Neural cell (in vitro differentiated cells): ENCODE data around the gene CADPS2. TPM values are rescaled to one million over a fixed set of nuclear protein-coding genes. Genes with fewer than 3 reads are reported as not detected.

Experiments used
- H2AFZ ChIP-seq: fragments of 200-600, 300-800 bp; sonication (generic), shearing (Covaris generic); 2 replicates; pipeline ENCODE4 v1.6.0; 2014; ENCODE audit warnings: low read depth, mild to moderate bottlenecking, antibody characterized with exemption, low read length, moderate library complexity
- H3F3A ChIP-seq: fragments of 200-600 bp; shearing (Covaris generic); 2 replicates; pipeline ENCODE4 v1.6.1; 2016; ENCODE audit warnings: mild to moderate bottlenecking, moderate library complexity, mixed read lengths, antibody characterized with exemption, low read length; ENCODE audit not compliant: insufficient read depth, poor library complexity, severe bottlenecking
- H3K27ac ChIP-seq: fragments of 200-600, 300-800 bp; sonication (generic), shearing (Covaris generic); 2 replicates; pipeline ENCODE4 v1.5.1; 2014; ENCODE audit warnings: mild to moderate bottlenecking, low read length, moderate library complexity
- H3K27me3 ChIP-seq: fragments of 300-800, 200-600 bp; sonication (generic), shearing (Covaris generic); 2 replicates; pipeline ENCODE4 v1.6.0; 2014; ENCODE audit warnings: mild to moderate bottlenecking, low read depth, low read length, moderate library complexity; ENCODE audit not compliant: insufficient read depth
- H3K36me3 ChIP-seq: fragments of 300-800, 200-600 bp; sonication (generic), shearing (Covaris generic); 2 replicates; pipeline ENCODE4 v1.5.1; 2014; ENCODE audit warnings: mild to moderate bottlenecking, antibody characterized with exemption, low read length, moderate library complexity; ENCODE audit not compliant: insufficient read depth
- H3K4me2 ChIP-seq: fragments of 300-800, 200-600 bp; sonication (generic), shearing (Covaris generic); 2 replicates; pipeline ENCODE4 v1.6.0; 2014; ENCODE audit warnings: mild to moderate bottlenecking, low read length
- H3K4me3 ChIP-seq: fragments of 300-800, 200-600 bp; sonication (generic), shearing (Covaris generic); 2 replicates; pipeline ENCODE4 v1.5.1; 2014; ENCODE audit warnings: mild to moderate bottlenecking, low read length, moderate library complexity
- H3K79me2 ChIP-seq: fragments of 200-600 bp; shearing (Covaris generic); replicated peaks from 2 replicates; pipeline ENCODE4 v1.6.0; 2014; ENCODE audit warnings: mild to moderate bottlenecking, low read length, moderate library complexity; ENCODE audit not compliant: insufficient read depth
- H3K9ac ChIP-seq: fragments of 300-800, 200-600 bp; sonication (generic), shearing (Covaris generic); 2 replicates; pipeline ENCODE4 v1.6.1; 2016; ENCODE audit warnings: mild to moderate bottlenecking, low read length, mixed read lengths
- H3K9me2 ChIP-seq: fragments of 200-600 bp; shearing (Covaris generic); 2 replicates; pipeline ENCODE4 v1.6.1; 2016; ENCODE audit warnings: mild to moderate bottlenecking, low read length, mixed read lengths; ENCODE audit not compliant: insufficient read depth
- H3K9me3 ChIP-seq: fragments of 200-600, 300-800 bp; sonication (generic), shearing (Covaris generic); 2 replicates; pipeline ENCODE4 v1.6.1; 2016; ENCODE audit warnings: mild to moderate bottlenecking, mixed run types, low read length, moderate library complexity, mixed read lengths
- H4K20me1 ChIP-seq: fragments of 200-600 bp; shearing (Covaris generic); 2 replicates; pipeline ENCODE4 v1.6.1; 2016; ENCODE audit warnings: mild to moderate bottlenecking, mixed run types; ENCODE audit not compliant: insufficient read depth
- CTCF ChIP-seq: fragments of 450-650 bp; IDR thresholded peaks from 2 replicates; pipeline ENCODE4 v1.5.1; 2014; ENCODE audit warnings: antibody characterized with exemption, mild to moderate bottlenecking, moderate library complexity; ENCODE audit not compliant: poor library complexity, severe bottlenecking
- EP300 ChIP-seq: fragments of 450-650 bp; conservative IDR thresholded peaks from 2 replicates; pipeline ENCODE4 v1.6.1; 2014; ENCODE audit warnings: antibody characterized with exemption, mild to moderate bottlenecking, moderate library complexity; ENCODE audit not compliant: poor library complexity, severe bottlenecking
- EZH2 ChIP-seq: fragments of 200-600, 300-800 bp; shearing (Covaris generic), sonication (generic); IDR thresholded peaks from 2 replicates; pipeline ENCODE4 v1.6.1; 2014; ENCODE audit warnings: antibody characterized with exemption, low read length, borderline replicate concordance, mild to moderate bottlenecking; ENCODE audit not compliant: insufficient read depth, poor library complexity, severe bottlenecking
- MXI1 ChIP-seq: fragments of 450-650 bp; conservative IDR thresholded peaks from 2 replicates; pipeline ENCODE4 v1.6.1; 2014; ENCODE audit warnings: antibody characterized with exemption, mild to moderate bottlenecking; ENCODE audit not compliant: poor library complexity, severe bottlenecking
- POLR2AphosphoS5 ChIP-seq: IDR thresholded peaks from 2 replicates; pipeline ENCODE4 v1.6.1; 2012
- RAD21 ChIP-seq: fragments of 450-650 bp; conservative IDR thresholded peaks from 2 replicates; pipeline ENCODE4 v1.6.1; 2014; ENCODE audit warnings: antibody characterized with exemption, mild to moderate bottlenecking, moderate library complexity
- REST ChIP-seq: IDR thresholded peaks from 2 replicates; pipeline ENCODE4 v1.6.1; 2012; ENCODE audit warnings: borderline replicate concordance
- SMC3 ChIP-seq: fragments of 450-650 bp; conservative IDR thresholded peaks from 2 replicates; pipeline ENCODE4 v1.6.1; 2014; ENCODE audit warnings: antibody characterized with exemption, mild to moderate bottlenecking, moderate library complexity; ENCODE audit not compliant: poor library complexity
- TAF1 ChIP-seq: IDR thresholded peaks from 2 replicates; pipeline ENCODE4 v1.6.1; 2012; ENCODE audit warnings: low read depth
- polyA plus RNA-seq: library from polyadenylated mRNA; depleted of rRNA; stranded (reverse); fragments of >200 nt; gene quantifications from 2 replicates; pipeline ENCODE4 v1.2.3, GENCODE V29; 2014

CADPS2 gene
- polyA plus RNA-seq, 1 donor from 2014 or later: 5.9 TPM

DNA sequence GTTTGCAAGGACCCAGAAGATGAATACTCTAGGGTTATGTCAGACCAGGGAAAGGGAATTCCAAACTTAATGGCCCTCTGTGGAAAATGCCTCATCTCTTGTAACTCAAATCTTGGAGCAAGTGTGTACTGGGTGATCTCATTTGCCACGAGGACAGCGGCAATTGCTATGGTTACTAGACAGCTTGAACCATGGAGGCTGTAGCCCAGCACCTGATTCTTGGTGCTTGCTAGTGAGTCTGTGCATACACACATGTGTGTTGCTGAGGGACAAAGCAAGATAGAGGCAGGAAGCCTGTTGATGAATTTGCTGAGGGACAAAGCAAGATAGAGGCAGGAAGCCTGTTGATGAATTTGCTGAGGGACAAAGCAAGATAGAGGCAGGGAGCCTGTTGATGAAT is 523.1 kb downstream of the CADPS2 start:
- Histone ChIP-seq H3K79me2 (no peaks in the 10 kb centered on the region), H3K4me3 (no peak overlapping the region), H3K9me2 (no peaks in the 10 kb centered on the region), H3K27ac (no peak overlapping the region), H4K20me1 (no peaks in the 10 kb centered on the region), H3F3A (no peaks in the 10 kb centered on the region), H2AFZ (no peak overlapping the region), H3K4me2 (no peak overlapping the region), H3K36me3 (no peaks in the 10 kb centered on the region), H3K9me3 (no peaks in the 10 kb centered on the region), H3K9ac (no peak overlapping the region), H3K27me3 (no peaks in the 10 kb centered on the region)
- TF ChIP-seq RAD21 (no peak), TAF1 (no peak), MXI1 (no peak), SMC3 (no peak), CTCF (no peak), EZH2 (no peak), EP300 (no peak), POLR2AphosphoS5 (no peak), REST (no peak)

- no peak overlapping the region for H3K27ac ChIP-seq
- TF ChIP-seq REST (no peak), EZH2 (no peak)
- H3K36me3 ChIP-seq: no peaks in the 10 kb centered on the region
- no peaks in the 10 kb centered on the region for H3F3A ChIP-seq
- H3K9me3 ChIP-seq: no peaks in the 10 kb centered on the region
- no peak overlapping the region for H3K4me3 ChIP-seq
- no peak overlapping the region for H3K4me2 ChIP-seq
- H3K9ac ChIP-seq: no peak overlapping the region
- no peak overlapping the region for H2AFZ ChIP-seq
- no peaks in the 10 kb centered on the region for H3K79me2 ChIP-seq
- no peaks in the 10 kb centered on the region for H4K20me1 ChIP-seq
- no peaks in the 10 kb centered on the region for H3K27me3 ChIP-seq
- H3K9me2 ChIP-seq: no peaks in the 10 kb centered on the region
Observed at GRCh38 chr7:122362473-122362872, 523.8 kb downstream of the CADPS2 start.
